ENCODE data around the gene WDR89.
"Not testable (repeated sequence)": the region's sequence is repeated elsewhere in the genome, so short reads cannot be mapped to it uniquely, and the experiment has no call there.

WDR89 gene

GRCh38 chr14:63583046-63583445 is 58.6 kb downstream of the WDR89 start:
- not testable (repeated sequence) for DNase-seq

GRCh38 chr14:63581491-63581890 is 60.2 kb downstream of the WDR89 start:
- DNase-seq: no peak

- DNase-seq: no peak
Observed at GRCh38 chr14:63578300-63578699, 63.4 kb downstream of the WDR89 start.

- DNase-seq: no peak
Observed at GRCh38 chr14:63573581-63573980, 68.1 kb downstream of the WDR89 start.

GRCh38 chr14:63565448-63565847 is 76.2 kb downstream of the WDR89 start:
- DNase-seq: no peak

GRCh38 chr14:63564318-63564717 is 77.4 kb downstream of the WDR89 start:
- no peak for DNase-seq

- DNase-seq: no peak
Observed at GRCh38 chr14:63563370-63564026, 78.2 kb downstream of the WDR89 start.

GRCh38 chr14:63562405-63562804 is 79.3 kb downstream of the WDR89 start:
- DNase-seq: no peak

- no peak for DNase-seq
Observed at GRCh38 chr14:63555572-63555971, 86.1 kb downstream of the WDR89 start.

GRCh38 chr14:63551332-63551731 is 90.3 kb downstream of the WDR89 start:
- no peak for DNase-seq

GRCh38 chr14:63547798-63548335 is 93.8 kb downstream of the WDR89 start:
- no peak for DNase-seq

Measured in activated gamma-delta T cell (primary cell).